HG03095 (cell line): ENCODE results near the gene C17orf78.
"Not testable (repeated sequence)": the region's sequence is repeated elsewhere in the genome, so short reads cannot be mapped to it uniquely, and the experiment has no call there.

Source experiments
- ATAC-seq: cut with Tn5 transposase; IDR thresholded peaks from one replicate; pipeline ENCODE4 v1.9.1; 2021; ENCODE audit warnings: moderate library complexity; ENCODE audit not compliant: unreplicated experiment

The C17orf78 gene

GRCh38 chr17:37430051-37430627 is 54.4 kb downstream of the C17orf78 start:
- no peak for ATAC-seq

GRCh38 chr17:37432671-37433070 is 56.9 kb downstream of the C17orf78 start:
- no peak for ATAC-seq

GRCh38 chr17:37438141-37438540 is 62.4 kb downstream of the C17orf78 start:
- no peak for ATAC-seq

DNA sequence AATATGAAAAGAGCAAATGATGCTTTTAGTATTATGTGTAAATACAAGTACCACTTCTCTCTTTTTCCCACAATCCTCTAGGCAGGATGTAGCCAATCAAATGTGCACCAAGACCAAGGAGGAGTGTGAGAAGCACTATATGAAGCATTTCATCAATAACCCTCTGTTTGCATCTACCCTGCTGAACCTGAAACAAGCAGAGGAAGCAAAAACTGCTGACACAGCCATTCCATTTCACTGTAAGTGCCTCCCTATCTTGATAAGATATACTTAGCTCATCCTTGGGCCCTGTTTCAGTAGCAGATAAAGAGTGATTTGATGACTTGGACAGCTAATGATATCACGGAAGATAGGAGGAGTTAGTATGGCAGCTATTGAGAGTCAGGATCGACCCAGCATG is 64.6 kb downstream of the C17orf78 start:
- no peak for ATAC-seq

DNA sequence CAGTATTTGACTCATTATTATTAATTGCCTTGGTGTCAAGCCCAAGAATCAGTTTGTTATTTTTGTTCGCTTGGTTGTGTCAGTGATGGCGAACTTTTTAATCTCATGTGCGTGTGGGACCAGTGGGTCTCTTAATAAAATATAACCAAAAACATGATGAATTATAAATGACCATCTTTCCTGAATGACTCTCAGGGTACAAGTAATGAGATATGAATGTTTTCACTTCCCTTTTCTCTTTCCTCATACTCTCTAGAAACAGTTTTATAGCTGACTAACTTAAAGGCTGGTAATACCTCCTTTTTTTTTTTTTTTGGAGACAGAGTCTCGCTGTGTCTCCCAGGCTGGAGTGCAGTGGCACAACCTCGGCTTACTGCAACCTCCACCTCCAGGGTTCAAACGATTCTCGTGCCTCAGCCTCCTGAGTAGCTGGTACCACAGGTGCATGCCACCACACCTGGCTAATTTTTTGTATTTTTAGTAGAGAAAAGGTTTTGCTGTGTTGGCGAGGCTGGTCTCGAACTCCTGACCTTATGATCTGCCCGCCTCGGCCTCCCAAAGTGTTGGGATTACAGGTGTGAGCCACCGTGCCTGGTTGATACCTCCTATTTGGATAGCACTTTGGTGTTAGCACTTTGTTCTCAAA is 65.7 kb downstream of the C17orf78 start:
- not testable (repeated sequence) for ATAC-seq
